Measurements from ENCODE around the gene RASGRF1.
A peak's percentile ranks its signal among the peaks of the same experiment; 100 is the strongest.

Gene RASGRF1

DNA sequence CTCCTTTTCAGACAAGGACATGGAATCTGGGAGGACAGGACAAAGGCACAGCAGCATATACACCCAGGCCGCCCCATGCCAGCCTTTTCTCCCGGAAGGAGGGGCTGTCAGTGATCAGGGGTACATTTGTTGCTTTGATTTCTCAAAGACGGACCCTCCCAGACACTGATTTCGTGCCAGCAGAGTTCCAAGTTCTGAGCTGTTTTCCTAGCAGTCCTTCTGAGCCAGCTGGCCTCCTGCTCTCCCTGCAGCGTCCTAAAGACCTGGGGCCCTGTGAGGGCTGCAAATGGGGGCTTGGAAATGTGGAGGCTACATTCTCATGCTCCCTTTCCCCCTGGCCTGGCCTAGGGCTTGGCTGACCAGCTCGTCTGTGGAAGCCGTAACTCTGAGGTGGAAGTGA, 168.1 kb downstream of the RASGRF1 start:
- ChIA-PET CTCF (no interaction called here), POLR2A (ENCODE audit: low non-redundant PET) (interaction anchor here (0.6 kb wide), 1 partner anchor 112 kb away, joined by 3 read pairs; no protein-coding TSS in a partner anchor)
- TF ChIP-seq, protein P1, sequence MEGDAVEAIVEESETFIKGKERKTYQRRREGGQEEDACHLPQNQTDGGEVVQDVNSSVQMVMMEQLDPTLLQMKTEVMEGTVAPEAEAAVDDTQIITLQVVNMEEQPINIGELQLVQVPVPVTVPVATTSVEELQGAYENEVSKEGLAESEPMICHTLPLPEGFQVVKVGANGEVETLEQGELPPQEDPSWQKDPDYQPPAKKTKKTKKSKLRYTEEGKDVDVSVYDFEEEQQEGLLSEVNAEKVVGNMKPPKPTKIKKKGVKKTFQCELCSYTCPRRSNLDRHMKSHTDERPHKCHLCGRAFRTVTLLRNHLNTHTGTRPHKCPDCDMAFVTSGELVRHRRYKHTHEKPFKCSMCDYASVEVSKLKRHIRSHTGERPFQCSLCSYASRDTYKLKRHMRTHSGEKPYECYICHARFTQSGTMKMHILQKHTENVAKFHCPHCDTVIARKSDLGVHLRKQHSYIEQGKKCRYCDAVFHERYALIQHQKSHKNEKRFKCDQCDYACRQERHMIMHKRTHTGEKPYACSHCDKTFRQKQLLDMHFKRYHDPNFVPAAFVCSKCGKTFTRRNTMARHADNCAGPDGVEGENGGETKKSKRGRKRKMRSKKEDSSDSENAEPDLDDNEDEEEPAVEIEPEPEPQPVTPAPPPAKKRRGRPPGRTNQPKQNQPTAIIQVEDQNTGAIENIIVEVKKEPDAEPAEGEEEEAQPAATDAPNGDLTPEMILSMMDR (conservative IDR thresholded peaks at IDR 0.05; ENCODE audit: low read depth) = no peak
- H3K27ac ChIP-seq = peak overlapping the region; percentile 15
- DNase-seq (ENCODE audit: low spot score) = no peak

DNA sequence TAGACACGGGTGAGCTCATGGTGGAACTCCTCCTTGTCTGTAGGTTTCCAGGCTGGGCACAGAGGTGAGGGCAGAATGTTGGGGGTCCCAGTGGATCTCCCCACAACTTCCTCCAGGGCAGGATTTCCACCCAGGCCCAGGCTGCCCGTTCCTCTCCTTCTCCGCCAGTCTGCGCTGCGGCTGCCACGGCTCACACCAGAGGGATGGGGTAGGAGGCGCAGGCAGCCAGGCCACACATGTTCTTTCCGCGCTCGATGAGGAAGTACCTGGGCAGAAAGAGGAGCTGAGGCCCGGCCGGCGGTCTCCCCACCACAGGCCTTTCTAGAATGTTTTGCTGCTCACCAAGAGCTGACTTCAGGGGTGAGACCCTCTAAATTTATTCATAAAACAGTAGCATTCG, 168.6 kb downstream of the RASGRF1 start:
- H3K27ac ChIP-seq = peak overlapping the region; percentile 15; the same call in 1 of the 2 replicates
- TF ChIP-seq, protein P1 (conservative IDR thresholded peaks at IDR 0.05; ENCODE audit: low read depth) = no peak
- ChIA-PET POLR2A (ENCODE audit: low non-redundant PET) (no interaction called here), CTCF (no interaction called here)
- DNase-seq (ENCODE audit: low spot score) = no peak

DNA sequence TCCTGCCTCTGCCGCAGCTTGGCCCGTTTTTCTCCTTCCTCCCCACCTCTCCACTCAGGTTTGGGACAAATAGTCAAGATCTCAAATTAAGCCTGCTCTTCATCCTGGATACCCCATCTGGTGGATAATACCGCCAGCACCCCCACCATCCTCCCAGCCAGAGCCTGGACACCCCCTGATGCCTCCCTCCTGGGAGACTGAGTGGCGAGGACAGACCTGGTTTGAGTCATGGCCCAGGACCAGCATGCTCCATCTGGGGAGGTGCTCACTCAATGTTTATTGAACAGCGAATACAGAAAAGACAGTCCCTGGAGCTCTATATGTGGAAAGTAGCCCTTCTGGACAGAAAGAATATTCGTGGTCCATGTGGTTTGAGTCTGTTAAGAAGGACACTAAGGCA, 169.1 kb downstream of the RASGRF1 start:
- H3K27ac ChIP-seq = no peak overlapping the region
- no peak for DNase-seq (ENCODE audit: low spot score)
- CTCF ChIA-PET = no interaction called here
- POLR2A ChIA-PET (ENCODE audit: low non-redundant PET) = no interaction called here
- TF ChIP-seq, protein P1 (conservative IDR thresholded peaks at IDR 0.05; ENCODE audit: low read depth) = no peak

DNA sequence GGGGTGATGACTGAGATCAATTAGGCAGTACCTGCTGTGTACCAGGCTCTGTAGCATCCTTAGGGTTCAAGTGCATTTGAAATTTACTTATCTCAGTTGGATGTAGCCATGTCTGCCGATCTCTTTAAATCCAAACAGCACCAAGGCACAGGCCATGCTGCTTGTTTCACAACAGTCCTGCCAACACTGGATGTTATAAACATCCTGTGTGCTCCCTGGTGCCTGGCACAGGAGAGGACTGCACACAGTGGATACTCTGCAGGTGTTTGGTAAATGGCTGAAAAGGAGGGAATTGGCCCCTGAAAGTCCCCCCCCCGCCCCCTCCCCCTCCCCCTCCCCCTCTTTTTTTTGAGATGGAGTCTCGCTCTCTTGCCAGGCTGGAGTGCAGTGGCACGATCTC, 172.7 kb downstream of the RASGRF1 start:
- DNase-seq (ENCODE audit: low spot score) = no peak
- H3K27ac ChIP-seq = no peak overlapping the region
- CTCF ChIA-PET = no interaction called here
- POLR2A ChIA-PET (ENCODE audit: low non-redundant PET) = no interaction called here
- TF ChIP-seq, protein P1 (conservative IDR thresholded peaks at IDR 0.05; ENCODE audit: low read depth) = no peak

DNA sequence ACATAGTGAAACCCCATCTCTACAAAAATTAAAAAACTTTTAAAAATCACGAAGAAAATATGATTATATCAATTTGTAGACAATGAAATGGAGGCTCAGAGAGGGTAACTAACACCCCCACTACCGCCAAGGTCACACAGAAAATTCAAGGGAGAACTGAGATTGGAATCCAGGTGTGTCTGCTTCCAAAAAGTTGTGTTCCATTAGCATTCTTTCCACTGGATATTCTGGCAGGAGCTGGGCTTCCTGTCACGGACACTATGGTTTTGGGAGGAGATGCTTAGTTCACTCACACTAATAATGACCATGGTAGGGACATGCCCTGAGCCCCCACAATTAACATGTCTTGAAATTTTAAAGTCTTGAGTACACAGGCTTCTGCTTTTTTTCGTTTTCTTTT, 174.5 kb downstream of the RASGRF1 start:
- DNase-seq (ENCODE audit: low spot score) = no peak
- TF ChIP-seq, protein P1 (conservative IDR thresholded peaks at IDR 0.05; ENCODE audit: low read depth) = no peak
- H3K27ac ChIP-seq = peak overlapping the region; percentile 72
- CTCF ChIA-PET = interaction anchor here (0.7 kb wide), 2 partner anchors 63 to 175 kb away, joined by 3 read pairs; no protein-coding TSS in a partner anchor
- POLR2A ChIA-PET (ENCODE audit: low non-redundant PET) = no interaction called here

DNA sequence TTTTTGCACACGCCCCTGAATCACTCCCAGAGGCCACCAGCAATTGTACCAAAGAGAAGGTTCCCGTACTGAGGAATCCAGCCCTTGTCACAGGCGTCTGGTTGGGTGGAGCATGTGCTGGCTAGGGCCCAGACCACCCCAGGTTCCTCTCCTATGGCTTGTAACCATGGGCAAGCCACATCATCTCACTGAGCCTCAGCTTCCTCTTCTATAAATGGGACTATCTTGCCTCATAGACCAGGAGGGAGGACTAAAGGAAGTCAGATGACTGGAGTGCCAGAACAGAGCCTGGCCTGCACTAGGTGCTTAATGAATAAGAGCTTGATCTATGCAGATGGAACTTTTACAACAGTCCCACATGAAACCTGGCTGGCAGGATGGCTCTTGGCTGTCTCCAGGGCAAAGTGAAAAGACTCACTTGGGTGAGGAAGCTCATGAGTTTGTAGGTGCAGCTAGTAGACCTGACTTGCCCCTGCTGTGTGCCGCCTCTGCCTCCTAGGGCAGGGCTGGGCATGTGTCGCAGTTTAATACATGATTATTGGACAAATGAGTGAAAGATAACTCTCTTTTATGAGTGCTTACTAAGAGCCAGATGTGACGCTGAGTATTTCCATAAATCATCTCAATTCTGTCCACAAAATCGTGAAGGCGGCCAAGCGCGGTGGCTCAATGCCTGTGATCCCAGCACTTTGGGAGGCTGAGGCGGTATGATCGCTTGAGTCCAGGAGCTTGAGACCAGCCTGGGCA, 175.1 kb downstream of the RASGRF1 start:
- ChIA-PET CTCF (interaction anchor here (0.5 to 1.1 kb wide), 4 partner anchors 17 to 1152 kb away, joined by 3 to 6 read pairs (median 4); no protein-coding TSS in a partner anchor), POLR2A (ENCODE audit: low non-redundant PET) (no interaction called here)
- peak overlapping the region; percentile 72 for H3K27ac ChIP-seq
- no peak for DNase-seq (ENCODE audit: low spot score)
- TF ChIP-seq, protein P1 (conservative IDR thresholded peaks at IDR 0.05; ENCODE audit: low read depth) = no peak
